Activated CD8-positive, alpha-beta memory T cell treated with anti-CD3 and anti-CD28 coated beads for 1 hour (primary cell): ENCODE data around the gene CALN1.

ENCODE experiments used
- DNase-seq, 2 donors: peaks; one replicate each; pipeline ENCODE4 v3.0.0-alpha.2; 2020; ENCODE audit warnings: low read depth in 1 of 2; ENCODE audit errors: extremely low read depth in 1 of 2

Gene CALN1

DNA sequence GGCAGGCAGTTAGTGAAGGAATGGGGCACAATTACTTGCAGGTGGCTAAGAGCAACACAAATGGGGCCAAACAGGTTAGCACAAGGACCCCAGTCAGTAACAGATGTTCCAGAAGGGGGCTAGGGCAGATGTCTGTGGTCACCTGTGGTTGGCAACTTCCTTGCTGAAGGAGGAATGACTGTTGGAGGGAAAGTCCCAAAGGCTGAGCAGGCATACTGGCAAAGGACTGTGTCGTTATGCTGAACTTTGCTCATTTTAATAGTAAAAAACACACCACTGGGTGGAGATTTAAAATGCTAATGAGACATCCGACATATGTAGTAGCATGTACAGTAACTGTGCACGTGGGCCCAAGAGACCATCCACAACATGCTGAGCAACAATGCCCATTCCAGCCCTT is 511.6 kb downstream of the CALN1 start:
- DNase-seq: no peak

DNA sequence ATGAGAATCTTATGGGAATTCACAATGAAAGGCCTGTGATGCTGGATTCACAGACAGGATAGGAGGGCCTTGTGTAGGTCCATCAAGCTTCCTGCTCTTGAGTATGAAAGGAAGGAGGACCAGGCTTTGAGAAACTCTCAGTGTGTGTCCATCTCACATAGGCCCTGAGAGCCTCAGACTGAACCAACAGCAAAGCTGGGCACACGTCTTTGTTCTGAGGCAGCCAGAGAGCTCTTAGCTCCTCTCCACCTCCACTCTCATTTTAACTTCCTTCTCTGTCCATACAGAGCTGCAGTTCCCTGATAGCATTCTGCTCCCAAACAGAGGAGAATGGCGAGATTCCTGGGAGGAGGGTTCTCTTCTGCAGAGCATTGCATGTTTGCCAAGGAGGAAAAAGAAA is 515.6 kb downstream of the CALN1 start:
- no peak for DNase-seq

DNA sequence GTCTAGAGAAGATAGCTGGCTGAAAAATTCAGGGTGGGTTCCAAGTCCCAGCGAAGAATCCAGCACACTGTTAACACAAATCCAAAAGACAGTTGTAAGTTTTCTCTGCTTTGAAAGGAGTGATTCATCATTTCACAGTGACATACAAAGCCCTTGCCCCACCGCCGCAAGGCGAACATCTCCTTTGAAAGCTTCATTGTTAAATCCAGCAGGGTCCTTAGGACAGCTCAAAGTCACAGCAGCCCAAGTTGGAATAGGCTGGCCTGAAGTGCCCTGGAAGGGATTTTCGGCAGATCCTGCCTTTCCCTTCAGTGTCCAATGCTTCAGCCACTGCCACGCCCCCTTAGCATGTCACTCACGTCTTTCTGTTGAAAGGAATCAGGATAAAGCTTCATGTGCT is 526.1 kb downstream of the CALN1 start:
- no peak for DNase-seq

DNA sequence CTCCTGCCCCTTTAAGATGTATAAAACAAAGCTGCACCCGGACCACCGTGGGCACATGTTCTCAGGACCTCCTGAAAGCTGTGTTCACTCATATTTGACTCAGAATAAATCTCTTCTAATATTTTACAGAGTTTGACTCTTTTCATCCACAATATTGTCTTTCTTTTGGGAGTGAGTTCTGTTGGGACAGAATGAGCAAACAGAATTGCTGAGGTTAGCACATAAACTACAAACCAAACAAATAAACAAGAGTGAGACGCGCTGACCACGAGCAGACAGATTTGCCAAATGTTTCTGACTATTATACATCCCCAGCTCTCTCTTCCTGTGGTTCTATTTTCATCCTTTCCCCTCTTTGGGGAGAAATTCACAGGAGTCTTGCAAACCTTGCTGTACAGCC is 526.7 kb downstream of the CALN1 start:
- no peak for DNase-seq

DNA sequence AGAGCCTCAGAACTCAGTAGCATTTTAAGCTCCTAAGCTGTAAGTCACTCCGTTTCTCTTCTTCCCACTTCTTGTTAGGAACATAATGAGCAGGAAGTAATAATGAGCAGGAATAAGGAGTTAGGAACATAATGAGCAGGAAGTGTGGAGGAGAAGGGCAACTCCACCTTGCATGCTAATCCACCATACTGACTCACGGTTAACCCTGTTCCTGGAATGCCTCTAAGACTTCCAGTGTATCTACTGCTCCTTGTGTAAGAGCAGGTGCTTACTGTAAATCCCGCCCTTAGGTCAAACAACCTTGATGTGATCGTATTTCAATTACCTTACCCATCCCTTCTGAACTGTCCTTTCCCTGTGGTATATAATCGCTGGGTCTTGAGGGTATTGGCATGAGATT is 528.7 kb downstream of the CALN1 start:
- no peak for DNase-seq

DNA sequence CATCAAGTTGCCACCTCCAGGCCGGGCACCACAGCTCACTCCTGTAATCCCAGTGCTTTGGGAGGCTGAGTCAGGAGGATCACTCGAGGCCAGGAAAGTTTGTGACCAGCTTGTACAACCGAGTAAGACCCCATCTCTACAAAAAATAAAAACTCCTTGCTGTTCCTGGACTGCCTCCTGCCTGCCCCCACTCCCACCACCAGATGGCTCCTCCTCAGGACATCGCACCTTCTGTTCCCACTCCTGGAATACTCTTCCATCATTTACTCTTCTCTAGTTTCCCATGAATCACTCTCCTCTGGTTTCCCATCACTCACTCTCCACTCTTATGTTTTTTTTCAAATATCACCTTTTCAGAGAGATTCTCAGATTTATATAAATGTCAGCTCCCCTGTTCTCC is 540.7 kb downstream of the CALN1 start:
- DNase-seq: no peak

DNA sequence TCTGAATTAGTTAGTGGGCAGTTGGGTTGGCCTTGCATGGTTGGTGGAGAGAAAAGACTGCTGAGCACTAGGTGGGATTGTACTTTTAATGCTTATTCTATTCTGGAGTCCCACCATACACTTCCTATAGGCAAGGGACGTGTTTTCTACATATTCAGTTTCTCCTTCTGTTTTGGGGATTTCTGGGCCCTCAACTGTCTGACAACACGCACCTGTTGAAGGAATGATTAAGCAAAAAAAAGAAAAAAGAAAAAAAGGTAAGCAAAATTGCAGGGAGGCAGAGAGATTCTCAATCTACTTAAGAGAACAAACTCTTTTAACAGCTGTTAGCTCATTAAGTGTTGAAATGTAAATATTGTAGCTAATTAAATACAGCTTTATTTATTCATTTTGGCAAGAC is 541.3 kb downstream of the CALN1 start:
- no peak for DNase-seq

DNA sequence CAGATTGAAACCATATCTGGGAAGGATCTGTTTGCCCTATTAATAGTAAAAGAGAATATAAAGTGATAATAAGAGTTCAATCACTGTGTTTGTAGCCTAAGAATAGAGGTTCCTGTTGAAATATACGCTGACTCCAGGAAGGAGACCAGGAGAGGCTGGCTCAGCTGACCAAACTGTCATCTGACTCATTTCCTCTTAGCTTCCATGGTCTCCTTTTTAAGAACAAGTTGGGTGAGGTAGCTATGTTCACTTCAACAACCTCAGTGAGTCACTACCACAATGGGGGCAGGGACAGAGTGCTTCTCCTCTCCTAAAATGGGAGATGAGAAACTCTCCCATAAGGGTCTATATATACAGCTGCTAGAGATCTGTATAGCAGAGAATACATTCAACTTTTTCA is 543.3 kb downstream of the CALN1 start:
- DNase-seq: no peak

DNA sequence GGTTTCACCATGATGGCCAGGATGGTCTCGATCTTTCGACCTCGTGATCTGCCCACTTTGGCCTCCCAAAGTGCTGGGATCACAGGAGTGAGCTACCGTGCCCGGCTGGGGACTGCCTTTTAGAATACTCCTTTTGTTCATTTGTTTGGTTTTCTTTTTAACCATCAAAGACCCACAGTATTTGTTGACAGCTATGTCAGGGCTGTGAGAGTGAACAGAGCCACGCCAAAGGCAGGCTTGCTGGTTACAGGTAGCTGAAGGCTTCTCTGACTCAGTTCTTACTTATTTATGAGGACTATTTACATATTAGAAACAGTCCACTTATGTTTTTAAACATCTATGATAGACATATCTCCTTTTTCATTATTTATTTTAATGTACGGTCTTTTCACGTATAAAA is 544.5 kb downstream of the CALN1 start:
- DNase-seq: no peak

DNA sequence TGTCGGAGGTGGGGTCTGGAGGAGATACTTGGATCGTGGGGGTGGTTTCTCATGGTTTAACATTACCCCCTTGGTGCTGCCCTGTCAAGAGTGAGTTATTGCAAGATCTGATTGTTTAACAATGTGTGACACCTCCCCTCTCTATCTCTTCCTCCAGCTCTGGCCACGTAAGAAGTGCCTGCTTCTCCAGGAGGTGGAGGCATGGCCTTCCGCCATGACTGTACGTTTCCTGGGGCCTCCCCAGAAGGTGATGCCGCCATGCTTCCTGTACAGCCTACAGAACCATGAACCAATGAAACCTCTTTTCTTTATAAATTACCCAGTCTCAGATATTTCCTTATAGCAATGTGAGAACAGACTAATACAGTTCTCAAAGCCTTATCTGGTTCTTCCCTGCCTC is 547.0 kb downstream of the CALN1 start:
- DNase-seq: no peak

DNA sequence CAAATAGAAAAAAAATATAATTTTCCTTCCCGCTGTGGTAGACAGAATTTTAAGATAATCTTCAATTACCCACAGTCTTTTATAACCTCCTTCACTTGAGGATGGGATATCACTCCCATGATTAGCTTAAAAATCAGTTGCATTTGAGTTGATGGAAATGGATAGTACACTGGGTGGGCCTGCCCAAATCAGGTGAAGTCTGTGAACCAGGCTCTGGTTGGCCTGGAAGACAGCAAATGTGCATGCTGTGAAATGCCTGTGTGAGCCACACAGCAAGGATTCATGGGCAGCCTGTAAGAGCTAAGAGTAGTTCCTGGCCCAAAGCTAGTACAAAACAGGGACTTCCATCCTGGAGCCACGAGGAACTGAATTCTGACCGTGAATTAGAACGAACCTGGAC is 548.0 kb downstream of the CALN1 start:
- no peak for DNase-seq

DNA sequence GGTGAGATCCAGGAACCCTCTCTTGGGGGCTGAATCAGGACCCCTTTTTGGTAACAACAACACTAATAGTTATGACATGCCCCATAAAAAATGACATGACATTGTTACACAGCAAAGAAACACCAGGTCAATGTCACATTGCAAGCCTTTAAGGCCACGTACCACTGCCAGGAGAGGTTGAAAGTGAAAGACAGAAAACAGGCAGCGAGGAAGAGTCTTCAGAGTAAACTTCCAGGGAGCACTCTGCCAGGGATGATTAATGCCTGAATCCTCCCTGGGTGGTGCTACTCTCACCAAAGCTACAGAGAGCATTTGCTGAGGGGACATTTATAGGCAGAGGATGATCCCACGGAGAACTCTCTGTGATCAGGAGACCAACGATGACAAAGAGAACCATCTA is 551.6 kb downstream of the CALN1 start:
- no peak for DNase-seq

DNA sequence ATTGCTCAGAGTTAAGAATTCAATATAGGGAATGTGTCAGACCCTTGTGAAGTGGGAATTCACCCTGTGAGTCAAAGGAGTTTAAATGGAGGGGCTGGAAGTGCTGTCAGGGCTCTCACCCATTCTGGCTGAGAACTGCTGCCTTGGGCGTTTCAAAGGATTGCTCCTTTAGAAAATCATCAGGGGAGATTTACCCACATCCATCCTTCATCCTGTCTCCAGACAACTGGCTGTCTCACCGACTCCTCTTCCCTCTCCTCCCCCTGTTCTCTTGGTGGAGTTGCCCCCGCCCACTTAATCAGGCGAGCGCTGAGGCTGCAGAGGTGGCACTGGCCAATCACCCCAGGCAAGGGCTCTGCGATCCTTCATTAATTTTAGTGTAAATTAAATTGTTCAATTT is 554.8 kb downstream of the CALN1 start:
- no peak for DNase-seq

DNA sequence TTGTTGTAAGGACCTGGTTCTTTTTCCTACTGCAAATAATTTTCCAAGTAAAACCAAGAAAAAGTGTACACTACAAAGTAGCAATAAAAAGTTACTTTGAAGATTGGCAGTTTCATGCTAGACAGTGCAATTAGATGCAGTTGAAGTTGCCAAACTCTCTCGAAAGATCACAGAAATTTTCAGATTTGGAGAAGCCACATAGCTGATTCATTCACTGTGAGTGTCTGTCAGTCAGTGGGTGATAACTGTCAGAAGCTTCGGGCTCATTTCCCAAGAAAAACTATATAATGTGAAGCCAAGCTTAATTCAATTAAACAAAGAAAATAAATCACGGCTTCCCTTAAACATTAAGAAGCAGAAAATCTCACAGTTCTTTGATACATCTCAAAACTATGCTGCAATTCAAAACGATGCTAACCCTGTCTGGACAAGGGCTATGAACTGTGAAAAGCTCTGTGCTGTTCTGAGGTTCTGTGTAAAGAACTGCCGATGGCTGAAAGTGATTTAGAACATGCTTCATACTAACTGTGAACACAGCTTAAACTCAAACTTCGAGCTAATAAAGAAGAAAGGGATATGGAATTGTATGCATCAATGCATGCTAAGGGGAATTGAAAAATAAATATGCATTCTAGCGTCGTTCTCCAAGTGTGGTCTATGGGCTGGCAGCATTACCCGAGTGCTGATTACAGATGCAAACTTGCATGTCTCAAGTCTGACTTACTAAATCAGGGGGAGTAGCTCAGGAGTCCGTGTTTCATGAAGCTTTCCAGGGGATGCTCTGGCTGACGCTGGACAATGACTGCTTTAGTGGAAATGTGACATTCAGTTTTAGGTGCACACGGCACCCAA is 557.4 kb downstream of the CALN1 start:
- DNase-seq: no peak

DNA sequence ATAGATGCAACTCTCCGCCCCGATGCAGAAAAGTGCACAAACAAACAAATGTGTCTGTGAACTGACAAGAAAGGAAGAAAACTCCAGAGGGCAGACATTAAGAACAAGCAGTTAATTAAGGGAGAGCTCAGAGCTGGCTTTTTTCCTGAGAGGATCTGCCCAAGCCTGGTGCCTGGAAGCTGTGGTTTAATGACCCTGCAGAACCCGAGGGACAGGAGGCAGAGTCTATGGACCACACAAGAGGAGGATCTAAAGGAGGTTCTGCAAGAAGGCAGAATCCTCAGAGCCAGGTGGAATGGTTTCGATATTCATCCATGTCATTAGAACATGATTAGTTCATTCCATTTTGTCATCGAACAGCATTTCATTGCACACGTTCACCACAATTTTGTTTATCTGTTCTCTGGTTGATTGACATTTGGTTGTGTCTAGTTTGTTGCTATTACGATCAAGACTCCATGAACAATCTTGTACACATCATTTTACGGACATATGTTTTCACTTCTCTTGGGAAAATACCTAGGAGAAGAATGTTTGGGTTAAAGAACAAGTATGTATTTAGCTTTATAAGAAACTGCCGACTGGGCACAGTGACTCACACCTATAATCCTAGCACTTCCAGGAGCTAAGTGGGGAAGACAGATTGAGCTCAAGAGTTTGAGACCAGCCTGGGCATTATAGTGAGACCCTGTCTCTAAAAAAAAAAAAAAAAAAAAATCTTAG is 560.2 kb downstream of the CALN1 start:
- DNase-seq: no peak

DNA sequence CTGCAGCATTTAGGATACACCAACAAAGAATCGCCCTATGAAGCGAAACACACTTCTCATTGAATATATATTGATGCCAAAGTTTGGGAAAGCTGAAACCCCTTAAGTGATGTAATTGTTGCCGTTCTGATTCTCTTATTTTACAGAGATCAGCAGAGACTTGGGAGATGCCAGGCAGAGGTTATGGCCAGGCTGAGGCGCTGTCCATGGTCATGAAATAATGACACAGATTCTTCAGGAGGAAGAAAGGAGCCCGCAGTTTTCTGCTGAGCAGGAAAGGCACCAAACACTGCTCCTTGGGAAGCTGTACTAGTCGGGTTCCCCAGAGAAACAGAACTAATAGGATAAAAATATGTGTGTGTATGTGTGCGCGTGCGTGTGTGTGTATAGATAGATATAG is 566.0 kb downstream of the CALN1 start:
- DNase-seq: no peak

DNA sequence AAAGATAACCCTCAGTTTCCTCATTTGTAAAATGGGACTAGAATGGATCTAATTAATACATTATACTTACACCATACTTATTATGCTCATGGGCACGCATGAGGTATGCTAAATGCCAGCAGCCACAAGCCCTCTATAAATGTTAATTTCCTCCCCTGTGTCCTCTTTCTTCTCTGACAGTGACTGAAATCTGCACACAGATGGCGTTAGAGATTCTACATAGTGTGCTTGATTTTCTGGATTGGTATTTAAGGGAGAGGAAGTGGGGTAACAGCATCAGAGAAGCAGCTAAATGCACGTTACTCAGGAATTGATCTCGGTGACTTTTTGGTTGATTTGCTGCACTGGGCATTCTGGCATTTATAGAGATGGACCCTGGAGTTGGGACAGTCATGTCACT is 568.5 kb downstream of the CALN1 start:
- DNase-seq: no peak

DNA sequence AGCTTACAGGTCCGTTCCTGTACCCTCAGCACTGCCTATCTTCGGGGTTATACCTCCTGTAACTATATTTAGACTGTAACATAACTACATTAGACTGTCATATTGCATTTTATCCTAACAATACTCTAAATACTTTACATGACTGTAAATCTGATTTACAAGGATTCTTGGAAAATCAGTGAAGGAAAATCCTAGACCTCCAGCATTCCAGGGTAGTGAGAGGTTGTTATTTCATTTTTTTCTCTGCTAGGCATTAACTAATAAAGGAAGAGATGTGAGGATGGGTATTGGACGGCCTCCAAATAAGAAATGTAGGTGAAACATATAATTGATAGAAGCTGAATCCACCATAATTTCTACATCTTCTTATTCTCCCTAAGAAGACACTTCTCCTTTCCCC is 569.4 kb downstream of the CALN1 start:
- DNase-seq: no peak

DNA sequence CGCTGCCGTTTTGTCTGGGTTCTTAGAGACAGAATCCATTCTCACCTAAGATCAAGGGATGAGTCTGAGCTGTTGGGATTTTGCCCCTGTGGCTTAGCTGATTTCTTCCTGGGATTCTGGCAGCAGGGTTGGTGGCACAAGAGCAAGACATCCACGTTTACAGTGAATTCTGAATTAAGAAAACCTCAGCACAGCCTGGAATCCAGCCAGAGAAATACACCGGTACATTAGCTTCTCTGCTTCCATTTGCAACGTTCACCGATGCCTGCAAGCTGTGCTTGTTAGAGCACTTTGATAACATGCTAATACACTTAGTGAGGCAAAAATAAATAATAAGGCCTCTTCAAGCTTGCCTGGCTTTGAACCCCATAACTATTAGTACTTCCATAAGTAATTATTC is 569.8 kb downstream of the CALN1 start:
- DNase-seq: no peak

DNA sequence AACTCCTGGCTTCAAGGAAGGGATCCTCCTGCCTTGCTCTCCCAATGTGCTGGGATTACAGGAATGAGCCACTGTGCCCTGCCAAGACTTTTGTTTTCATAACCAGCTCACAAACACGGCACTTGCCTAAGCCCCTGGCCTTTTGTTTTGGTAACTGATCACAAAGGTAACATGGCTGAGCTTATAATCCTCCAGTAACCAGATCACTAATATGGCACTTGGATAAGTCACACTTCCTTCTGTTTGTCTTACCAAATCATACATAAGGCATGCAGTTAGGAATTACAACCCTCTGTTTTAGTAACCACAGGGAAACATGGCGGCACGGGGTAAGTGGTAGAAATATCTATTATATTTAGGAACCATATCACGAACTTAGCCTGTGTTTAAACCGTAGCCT is 577.1 kb downstream of the CALN1 start:
- DNase-seq: no peak

DNA sequence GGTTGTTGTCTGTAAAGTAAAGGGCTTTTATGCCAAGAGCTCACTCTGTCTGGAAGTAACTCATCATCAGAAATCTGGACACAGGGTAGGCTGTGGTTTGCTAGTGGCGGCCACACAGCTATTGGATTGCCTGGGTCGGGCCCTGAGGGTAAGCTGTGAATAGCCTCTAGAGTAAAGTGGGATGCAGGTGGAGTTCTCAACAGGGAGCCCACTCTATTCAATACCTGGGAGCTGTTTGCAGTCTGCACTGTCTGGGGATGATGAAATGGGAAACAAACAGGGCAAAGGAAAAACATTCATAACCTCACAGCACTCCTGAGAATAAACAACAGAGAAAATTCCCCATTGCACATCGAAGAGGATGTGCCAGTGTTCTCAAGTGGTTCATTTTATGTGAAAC is 582.6 kb downstream of the CALN1 start:
- no peak for DNase-seq

DNA sequence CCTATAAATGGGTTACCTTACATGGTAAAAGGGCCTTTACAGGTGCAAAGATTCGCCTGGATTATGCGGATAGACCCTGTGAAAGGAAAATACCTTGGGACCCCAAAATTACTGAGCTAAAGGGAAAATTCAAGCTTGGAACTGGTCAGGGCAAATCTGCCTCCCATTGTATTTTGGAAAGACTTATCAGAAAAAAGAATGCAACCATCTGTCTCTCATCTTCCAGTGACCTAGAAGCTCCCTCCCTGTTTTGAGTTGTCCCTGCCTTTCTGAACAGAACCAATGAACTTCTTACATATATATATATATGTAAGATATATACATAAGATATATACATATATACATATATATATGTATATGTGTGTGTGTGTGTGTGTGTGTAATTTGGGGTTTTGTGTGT is 583.8 kb downstream of the CALN1 start:
- no peak for DNase-seq

DNA sequence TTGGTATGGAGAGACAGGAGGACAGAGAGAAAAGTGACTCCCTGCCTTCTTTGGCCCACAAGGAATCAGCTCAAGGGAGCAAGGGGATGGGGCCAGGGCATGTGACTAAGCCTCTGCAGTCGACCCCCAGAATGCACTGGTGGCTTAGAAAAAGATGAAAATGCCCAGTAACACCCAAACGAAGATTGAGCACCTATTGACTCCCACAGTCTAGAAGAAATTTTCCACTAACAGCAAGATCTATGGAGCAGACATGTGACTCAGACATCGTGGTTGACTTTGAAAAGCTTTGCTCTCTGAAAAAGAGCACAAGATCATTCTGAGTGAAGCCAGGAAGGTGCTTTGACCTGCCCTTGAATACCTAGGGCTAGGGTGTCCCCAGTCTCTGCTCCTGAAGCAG is 586.0 kb downstream of the CALN1 start:
- DNase-seq: no peak
